Lower leg skin (tissue), 3 donors: ENCODE measurements around the gene KRTAP2-3.
"Not testable (repeated sequence)": the region's sequence is repeated elsewhere in the genome, so short reads cannot be mapped to it uniquely, and the experiment has no call there.

Experiments
- POLR2A ChIP-seq, 2 donors: fragments of 450-650 bp; IDR thresholded peaks; one replicate each; pipeline ENCODE4 v1.6.1; 2016 to 2017; ENCODE audit warnings: antibody characterized with exemption in 2 of 2, mild to moderate bottlenecking in 1 of 2, moderate library complexity in 1 of 2
- TF ChIP-seq, protein P1 (sequence below), 3 donors: fragments of 450-650 bp; IDR thresholded peaks; one replicate each; pipeline ENCODE4 v1.5.1; 2016; ENCODE audit warnings: antibody characterized with exemption in 3 of 3, mild to moderate bottlenecking in 3 of 3, moderate library complexity in 2 of 3

GRCh38 chr17:41059276-41060051 is 450 bp downstream of the KRTAP2-3 start:
- TF ChIP-seq, protein P1, sequence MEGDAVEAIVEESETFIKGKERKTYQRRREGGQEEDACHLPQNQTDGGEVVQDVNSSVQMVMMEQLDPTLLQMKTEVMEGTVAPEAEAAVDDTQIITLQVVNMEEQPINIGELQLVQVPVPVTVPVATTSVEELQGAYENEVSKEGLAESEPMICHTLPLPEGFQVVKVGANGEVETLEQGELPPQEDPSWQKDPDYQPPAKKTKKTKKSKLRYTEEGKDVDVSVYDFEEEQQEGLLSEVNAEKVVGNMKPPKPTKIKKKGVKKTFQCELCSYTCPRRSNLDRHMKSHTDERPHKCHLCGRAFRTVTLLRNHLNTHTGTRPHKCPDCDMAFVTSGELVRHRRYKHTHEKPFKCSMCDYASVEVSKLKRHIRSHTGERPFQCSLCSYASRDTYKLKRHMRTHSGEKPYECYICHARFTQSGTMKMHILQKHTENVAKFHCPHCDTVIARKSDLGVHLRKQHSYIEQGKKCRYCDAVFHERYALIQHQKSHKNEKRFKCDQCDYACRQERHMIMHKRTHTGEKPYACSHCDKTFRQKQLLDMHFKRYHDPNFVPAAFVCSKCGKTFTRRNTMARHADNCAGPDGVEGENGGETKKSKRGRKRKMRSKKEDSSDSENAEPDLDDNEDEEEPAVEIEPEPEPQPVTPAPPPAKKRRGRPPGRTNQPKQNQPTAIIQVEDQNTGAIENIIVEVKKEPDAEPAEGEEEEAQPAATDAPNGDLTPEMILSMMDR (IDR thresholded peaks at IDR 0.05), result not testable (repeated sequence)
- not testable (repeated sequence) for TF ChIP-seq POLR2A (IDR thresholded peaks at IDR 0.05)
